Measurements from ENCODE around the gene C1orf56. TPM values are rescaled to one million over a fixed set of nuclear protein-coding genes. Genes with fewer than 3 reads are reported as not detected.

C1orf56 gene
- total and polyA plus RNA-seq, 2 of the 13 experiments (the other 11 are each of a cell fraction or from before 2014, with no cell fraction given) = 1.5 to 3.2 TPM

DNA sequence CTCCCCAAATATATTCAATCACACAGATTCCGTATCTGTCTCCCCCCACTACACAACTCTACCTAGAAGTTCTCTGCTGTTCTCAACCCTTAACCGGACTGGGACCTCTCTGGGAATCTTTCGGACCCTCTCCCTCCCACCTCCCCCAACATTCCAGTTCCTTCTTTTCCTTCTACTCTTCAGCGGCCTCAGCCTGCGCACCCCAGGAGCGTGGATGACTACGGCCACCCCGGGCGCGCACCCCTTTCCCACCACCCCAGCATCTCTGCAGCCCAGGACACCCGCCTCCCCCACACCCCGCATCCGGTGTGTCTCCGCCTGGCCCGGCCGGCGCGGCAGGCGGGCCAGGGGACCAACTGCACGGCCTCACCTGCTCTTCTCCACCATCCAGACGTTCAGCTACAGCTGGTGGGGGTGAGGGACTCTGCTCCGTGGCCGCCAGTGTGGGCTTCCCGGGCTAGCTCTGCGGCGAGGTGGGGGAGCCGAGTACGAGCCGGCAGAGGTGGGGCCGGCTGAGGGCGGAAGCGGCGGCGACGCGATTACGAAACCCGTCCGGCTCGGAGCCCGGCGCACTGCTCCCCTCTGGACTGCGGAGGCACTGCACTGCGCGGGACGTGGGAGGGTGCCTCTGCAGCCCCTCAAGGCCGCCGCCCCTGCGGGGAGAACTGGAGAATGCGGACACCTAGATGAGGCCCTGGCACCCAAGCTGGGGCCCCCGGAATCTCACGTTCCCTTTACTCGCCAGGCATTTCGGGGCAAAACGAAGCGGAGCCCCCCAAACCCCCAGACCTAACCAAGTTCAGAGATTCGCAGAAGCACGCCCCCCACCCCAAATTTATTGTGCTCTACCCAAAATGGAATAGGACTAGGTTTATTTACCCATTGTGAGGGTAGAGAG, 11.8 kb downstream of the C1orf56 start, which contains the start of gene CDC42SE1 (continued):
- TF ChIP-seq ZNF292 (CRISPR knock-in tag; IDR thresholded peaks at IDR 0.05; ENCODE audit: borderline replicate concordance, low read depth) (0 out of 2 replicates have a peak, but pooled peaks have one; percentile 38), YEATS4 (CRISPR knock-in tag; IDR thresholded peaks at IDR 0.05; ENCODE audit: borderline replicate concordance) (peak; percentile 66; the same call in 1 of the 2 replicates), ZNF557 (CRISPR knock-in tag; IDR thresholded peaks at IDR 0.05) (no peak), ZNF598 (CRISPR knock-in tag; IDR thresholded peaks at IDR 0.05; ENCODE audit: borderline replicate concordance) (peak; percentile 28; the same call in 1 of the 2 replicates), MXD3 (CRISPR knock-in tag; IDR thresholded peaks at IDR 0.05) (no peak), HES4 (CRISPR knock-in tag; IDR thresholded peaks at IDR 0.05; ENCODE audit: borderline replicate concordance) (peak; percentile 75), ZNF788 (CRISPR knock-in tag; IDR thresholded peaks at IDR 0.05; ENCODE audit: borderline replicate concordance) (peak; percentile 84), ZNF607 (CRISPR knock-in tag; IDR thresholded peaks at IDR 0.05; ENCODE audit: borderline replicate concordance) (peak; percentile 74), MTF2 (CRISPR knock-in tag; IDR thresholded peaks at IDR 0.05; ENCODE audit: borderline replicate concordance) (no peak), AGO2 (optimal IDR thresholded peaks at IDR 0.05; ENCODE audit: low read depth, low read length) (peak; percentile 64), MIER2 (CRISPR knock-in tag; IDR thresholded peaks at IDR 0.05) (no peak), BORCS8-MEF2B (CRISPR knock-in tag; IDR thresholded peaks at IDR 0.05) (peak; percentile 52; the same call in 1 of the 2 replicates), HDAC1 (CRISPR knock-in tag; IDR thresholded peaks at IDR 0.05) (peak; percentile 78), RXRB (CRISPR knock-in tag; IDR thresholded peaks at IDR 0.05; ENCODE audit: borderline replicate concordance) (peak; percentile 69; the same call in 1 of the 2 replicates), DPF2 (CRISPR knock-in tag; IDR thresholded peaks at IDR 0.05; ENCODE audit: borderline replicate concordance, low read depth) (peak; percentile 18; the same call in 1 of the 2 replicates)
- TF ChIP-seq, protein P1, sequence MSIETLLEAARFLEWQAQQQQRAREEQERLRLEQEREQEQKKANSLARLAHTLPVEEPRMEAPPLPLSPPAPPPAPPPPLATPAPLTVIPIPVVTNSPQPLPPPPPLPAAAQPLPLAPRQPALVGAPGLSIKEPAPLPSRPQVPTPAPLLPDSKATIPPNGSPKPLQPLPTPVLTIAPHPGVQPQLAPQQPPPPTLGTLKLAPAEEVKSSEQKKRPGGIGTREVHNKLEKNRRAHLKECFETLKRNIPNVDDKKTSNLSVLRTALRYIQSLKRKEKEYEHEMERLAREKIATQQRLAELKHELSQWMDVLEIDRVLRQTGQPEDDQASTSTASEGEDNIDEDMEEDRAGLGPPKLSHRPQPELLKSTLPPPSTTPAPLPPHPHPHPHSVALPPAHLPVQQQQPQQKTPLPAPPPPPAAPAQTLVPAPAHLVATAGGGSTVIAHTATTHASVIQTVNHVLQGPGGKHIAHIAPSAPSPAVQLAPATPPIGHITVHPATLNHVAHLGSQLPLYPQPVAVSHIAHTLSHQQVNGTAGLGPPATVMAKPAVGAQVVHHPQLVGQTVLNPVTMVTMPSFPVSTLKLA (IDR thresholded peaks at IDR 0.05) = no peak
- TF ChIP-seq, protein P2, sequence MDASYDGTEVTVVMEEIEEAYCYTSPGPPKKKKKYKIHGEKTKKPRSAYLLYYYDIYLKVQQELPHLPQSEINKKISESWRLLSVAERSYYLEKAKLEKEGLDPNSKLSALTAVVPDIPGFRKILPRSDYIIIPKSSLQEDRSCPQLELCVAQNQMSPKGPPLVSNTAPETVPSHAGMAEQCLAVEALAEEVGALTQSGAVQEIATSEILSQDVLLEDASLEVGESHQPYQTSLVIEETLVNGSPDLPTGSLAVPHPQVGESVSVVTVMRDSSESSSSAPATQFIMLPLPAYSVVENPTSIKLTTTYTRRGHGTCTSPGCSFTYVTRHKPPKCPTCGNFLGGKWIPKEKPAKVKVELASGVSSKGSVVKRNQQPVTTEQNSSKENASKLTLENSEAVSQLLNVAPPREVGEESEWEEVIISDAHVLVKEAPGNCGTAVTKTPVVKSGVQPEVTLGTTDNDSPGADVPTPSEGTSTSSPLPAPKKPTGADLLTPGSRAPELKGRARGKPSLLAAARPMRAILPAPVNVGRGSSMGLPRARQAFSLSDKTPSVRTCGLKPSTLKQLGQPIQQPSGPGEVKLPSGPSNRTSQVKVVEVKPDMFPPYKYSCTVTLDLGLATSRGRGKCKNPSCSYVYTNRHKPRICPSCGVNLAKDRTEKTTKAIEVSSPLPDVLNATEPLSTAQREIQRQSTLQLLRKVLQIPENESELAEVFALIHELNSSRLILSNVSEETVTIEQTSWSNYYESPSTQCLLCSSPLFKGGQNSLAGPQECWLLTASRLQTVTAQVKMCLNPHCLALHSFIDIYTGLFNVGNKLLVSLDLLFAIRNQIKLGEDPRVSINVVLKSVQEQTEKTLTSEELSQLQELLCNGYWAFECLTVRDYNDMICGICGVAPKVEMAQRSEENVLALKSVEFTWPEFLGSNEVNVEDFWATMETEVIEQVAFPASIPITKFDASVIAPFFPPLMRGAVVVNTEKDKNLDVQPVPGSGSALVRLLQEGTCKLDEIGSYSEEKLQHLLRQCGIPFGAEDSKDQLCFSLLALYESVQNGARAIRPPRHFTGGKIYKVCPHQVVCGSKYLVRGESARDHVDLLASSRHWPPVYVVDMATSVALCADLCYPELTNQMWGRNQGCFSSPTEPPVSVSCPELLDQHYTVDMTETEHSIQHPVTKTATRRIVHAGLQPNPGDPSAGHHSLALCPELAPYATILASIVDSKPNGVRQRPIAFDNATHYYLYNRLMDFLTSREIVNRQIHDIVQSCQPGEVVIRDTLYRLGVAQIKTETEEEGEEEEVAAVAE (CRISPR knock-in tag; IDR thresholded peaks at IDR 0.05; ENCODE audit: borderline replicate concordance) = no peak
- TF ChIP-seq, protein P3, sequence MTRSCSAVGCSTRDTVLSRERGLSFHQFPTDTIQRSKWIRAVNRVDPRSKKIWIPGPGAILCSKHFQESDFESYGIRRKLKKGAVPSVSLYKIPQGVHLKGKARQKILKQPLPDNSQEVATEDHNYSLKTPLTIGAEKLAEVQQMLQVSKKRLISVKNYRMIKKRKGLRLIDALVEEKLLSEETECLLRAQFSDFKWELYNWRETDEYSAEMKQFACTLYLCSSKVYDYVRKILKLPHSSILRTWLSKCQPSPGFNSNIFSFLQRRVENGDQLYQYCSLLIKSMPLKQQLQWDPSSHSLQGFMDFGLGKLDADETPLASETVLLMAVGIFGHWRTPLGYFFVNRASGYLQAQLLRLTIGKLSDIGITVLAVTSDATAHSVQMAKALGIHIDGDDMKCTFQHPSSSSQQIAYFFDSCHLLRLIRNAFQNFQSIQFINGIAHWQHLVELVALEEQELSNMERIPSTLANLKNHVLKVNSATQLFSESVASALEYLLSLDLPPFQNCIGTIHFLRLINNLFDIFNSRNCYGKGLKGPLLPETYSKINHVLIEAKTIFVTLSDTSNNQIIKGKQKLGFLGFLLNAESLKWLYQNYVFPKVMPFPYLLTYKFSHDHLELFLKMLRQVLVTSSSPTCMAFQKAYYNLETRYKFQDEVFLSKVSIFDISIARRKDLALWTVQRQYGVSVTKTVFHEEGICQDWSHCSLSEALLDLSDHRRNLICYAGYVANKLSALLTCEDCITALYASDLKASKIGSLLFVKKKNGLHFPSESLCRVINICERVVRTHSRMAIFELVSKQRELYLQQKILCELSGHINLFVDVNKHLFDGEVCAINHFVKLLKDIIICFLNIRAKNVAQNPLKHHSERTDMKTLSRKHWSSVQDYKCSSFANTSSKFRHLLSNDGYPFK (CRISPR knock-in tag; IDR thresholded peaks at IDR 0.05; ENCODE audit: borderline replicate concordance) = peak; percentile 74
